GM12878 (cell line): ENCODE results near the gene OR4K1. TPM values are rescaled to one million over a fixed set of nuclear protein-coding genes. Genes with fewer than 3 reads are reported as not detected.

ENCODE experiments used
- ATAC-seq: fragments of 200-7000 bp; cut with Tn5 transposase; 3 replicates; pipeline ENCODE4 v1.9.1; 2020; ENCODE audit warnings: mild to moderate bottlenecking, moderate library complexity
- BruUV-seq: library from RNA; stranded (reverse); fragments of 400-500 nt; replicated peaks from 2 replicates; lab custom pipeline; 2021; lab: Mats Ljungman, UMichigan
- CTCF ChIA-PET: fragments of 300-600 bp; sonication (Branson Sonifier 250); formaldehyde crosslinking; extraction: SDS; loops from one replicate; lab custom pipeline; 2021; ENCODE audit warnings: inconsistent platforms; lab: Yijun Ruan, JAX
- POLR2A ChIA-PET: fragments of 350-600 bp; formaldehyde crosslinking; extraction: SDS; loops from one replicate; lab custom pipeline; 2021; ENCODE audit warnings: inconsistent platforms; lab: Charles Lee
- RAD21 ChIA-PET: fragments of 300-600 bp; sonication (Branson Sonifier 250); formaldehyde crosslinking; loops from one replicate; lab custom pipeline; 2023; ENCODE audit warnings: antibody characterized with exemption; ENCODE audit not compliant: unreplicated experiment; lab: Charles Lee
- SMC1A ChIA-PET: fragments of 300-600 bp; sonication (Branson Sonifier 250); formaldehyde crosslinking; loops from one replicate; lab custom pipeline; 2023; ENCODE audit not compliant: unreplicated experiment, uncharacterized antibody; lab: Charles Lee
- DNase-seq: peaks from one replicate; pipeline ENCODE4 v3.0.0-alpha.2; 2011; ENCODE audit warnings: low read depth, low spot score
- FAIRE-seq: peaks from 3 replicates; lab custom pipeline; 2011; peaks lifted over from hg19 to GRCh38; lab: Jason Lieb, UNC
- H2AFZ ChIP-seq: 2 replicates; pipeline ENCODE4 v1.6.0; 2011; ENCODE audit warnings: low read depth, low read length, control low read depth; ENCODE audit not compliant: control insufficient read depth
- H3K27ac ChIP-seq: 2 replicates; pipeline ENCODE4 v1.5.1; 2011; ENCODE audit warnings: control low read depth; ENCODE audit not compliant: control insufficient read depth, insufficient read depth
- H3K27me3 ChIP-seq, 2 experiments: replicated peaks in 1 of 2; 2 replicates each; pipeline versions ENCODE4 v1.6.0 to v1.6.1; 2011; ENCODE audit warnings: low read length in 1 of 2; ENCODE audit not compliant: control insufficient read depth in 2 of 2, insufficient read depth in 2 of 2
- H3K36me3 ChIP-seq, 2 experiments: 2 replicates each; pipeline ENCODE4 v1.5.1; 2011; ENCODE audit warnings: low read length in 1 of 2; ENCODE audit not compliant: control insufficient read depth in 2 of 2, insufficient read depth in 2 of 2
- H3K4me1 ChIP-seq: 2 replicates; pipeline ENCODE4 v1.6.1; 2011; ENCODE audit warnings: mild to moderate bottlenecking, low read length, moderate library complexity, mixed read lengths; ENCODE audit not compliant: control insufficient read depth, insufficient read depth
- H3K4me2 ChIP-seq: 2 replicates; pipeline ENCODE4 v1.6.0; 2011; ENCODE audit warnings: control low read depth; ENCODE audit not compliant: control insufficient read depth, insufficient read depth
- H3K4me3 ChIP-seq: fragments of 200-600 bp; sonication (generic); 2 replicates; pipeline ENCODE4 v1.5.1; 2016
- H3K79me2 ChIP-seq: 2 replicates; pipeline ENCODE4 v1.6.0; 2011; ENCODE audit warnings: low read length; ENCODE audit not compliant: control insufficient read depth, insufficient read depth
- H3K9ac ChIP-seq: 2 replicates; pipeline ENCODE4 v1.8.0; 2011; ENCODE audit warnings: low read length, control low read depth, mixed read lengths; ENCODE audit not compliant: control insufficient read depth, insufficient read depth
- H3K9me3 ChIP-seq: replicated peaks from 3 replicates; pipeline ENCODE4 v1.5.1; 2011; ENCODE audit warnings: mild to moderate bottlenecking, low read length; ENCODE audit not compliant: control insufficient read depth, insufficient read depth
- H4K20me1 ChIP-seq: 2 replicates; pipeline ENCODE4 v1.6.0; 2011; ENCODE audit not compliant: control insufficient read depth, insufficient read depth
- CHD2 ChIP-seq: IDR thresholded peaks from 2 replicates; pipeline ENCODE4 v1.6.1; 2011; ENCODE audit warnings: low read depth, low read length, improper control_type of control experiment, borderline replicate concordance
- CREM ChIP-seq: IDR thresholded peaks from 2 replicates; pipeline ENCODE4 v1.6.1; 2014; ENCODE audit warnings: antibody characterized with exemption, low read depth
- E2F4 ChIP-seq: IDR thresholded peaks from 2 replicates; pipeline ENCODE4 v1.6.1; 2012; ENCODE audit warnings: low read depth, low read length, improper control_type of control experiment
- HDGF ChIP-seq: fragments of 450-650 bp; IDR thresholded peaks from 2 replicates; pipeline ENCODE4 v1.6.1; 2016; ENCODE audit warnings: antibody characterized with exemption
- IKZF1 ChIP-seq: fragments of 450-650 bp; conservative IDR thresholded peaks from 2 replicates; pipeline ENCODE4 v1.6.1; 2017; ENCODE audit warnings: antibody characterized with exemption, mild to moderate bottlenecking
- MYB ChIP-seq: fragments of 150-350 bp; IDR thresholded peaks from 2 replicates; pipeline ENCODE4 v1.6.1; 2014; ENCODE audit warnings: mild to moderate bottlenecking, low read depth, low read length, borderline replicate concordance
- MYC ChIP-seq: IDR thresholded peaks from 2 replicates; pipeline ENCODE4 v1.6.1; 2011; ENCODE audit warnings: mild to moderate bottlenecking, low read length, moderate library complexity, inconsistent platforms; ENCODE audit not compliant: insufficient read depth, insufficient replicate concordance, insufficient read length, severe bottlenecking
- NR2C2 ChIP-seq: IDR thresholded peaks from 2 replicates; pipeline ENCODE4 v1.6.1; 2011; ENCODE audit warnings: borderline replicate concordance, low read depth; ENCODE audit not compliant: control insufficient read depth, insufficient read length
- NRF1 ChIP-seq: conservative IDR thresholded peaks from 2 replicates; pipeline ENCODE4 v1.6.1; 2011; ENCODE audit warnings: mild to moderate bottlenecking, low read depth, low read length, improper control_type of control experiment
- SMAD1 ChIP-seq: fragments of 450-650 bp; IDR thresholded peaks from 2 replicates; pipeline ENCODE4 v1.6.1; 2018; ENCODE audit warnings: mild to moderate bottlenecking, low read depth; ENCODE audit not compliant: partially characterized antibody
- SMAD5 ChIP-seq: IDR thresholded peaks from 2 replicates; pipeline ENCODE4 v1.6.1; 2016; ENCODE audit warnings: antibody characterized with exemption, low read depth
- SPI1 ChIP-seq: IDR thresholded peaks from 2 replicates; pipeline ENCODE4 v1.6.1; 2011; ENCODE audit warnings: low read depth, mild to moderate bottlenecking, low read length, moderate library complexity, borderline replicate concordance; ENCODE audit not compliant: insufficient read depth
- STAT3 ChIP-seq: IDR thresholded peaks from 2 replicates; pipeline ENCODE4 v1.6.1; 2011; ENCODE audit warnings: low read depth, low read length, improper control_type of control experiment
- ZNF592 ChIP-seq: fragments of 450-650 bp; IDR thresholded peaks from 2 replicates; pipeline ENCODE4 v1.6.1; 2017; ENCODE audit warnings: mild to moderate bottlenecking, moderate library complexity
- WGBS: methylation state at CpG from one replicate; pipeline ENCODE4 v1.1.6; 2016; ENCODE audit warnings: low lambda C conversion rate; ENCODE audit not compliant: insufficient replicate concordance, insufficient coverage; ENCODE audit errors: missing lambda C conversion rate; 5-methylcytosine and 5-hydroxymethylcytosine counted together
- in situ Hi-C: fragments of 300-500 bp; cut with MboI; formaldehyde crosslinking; loops from 9 replicates; pipeline ENCODE4 v1.14.3; 2018; ENCODE audit warnings: mixed read lengths
- intact Hi-C: fragments of 100-400 bp; cut with micrococcal nuclease; formaldehyde crosslinking; loops from one replicate; pipeline ENCODE4 v1.14.2; 2022; ENCODE audit not compliant: unreplicated experiment
- polyA plus RNA-seq, 11 experiments: library from polyadenylated mRNA; depleted of rRNA in 4 of 11; unstranded in 6 of 11; stranded (reverse) in 5 of 11; fragments of >200 nt; fragmentation: Nextera tagmentation in 4 of 11; fragmentation: Illumina TruSeq in 1 of 11; extraction: Ambion mirVana in 4 of 11; extraction: Trizol in 1 of 11; gene quantifications; 1 replicate in 1 of 11; 2 replicates in 10 of 11; pipeline versions ENCODE4 v1.2.1 to v1.2.3, GENCODE V29; 2011 to 2016; ENCODE audit warnings: inconsistent platforms in 2 of 11, missing spikeins in 2 of 11, low read depth in 1 of 11
- total RNA-seq, 4 experiments: library from RNA; depleted of rRNA in 3 of 4; stranded (reverse); fragments of >200 nt in 3 of 4; fragmentation: Illumina TruSeq in 1 of 4; extraction: Trizol in 1 of 4; gene quantifications; 2 replicates each; pipeline versions ENCODE4 v1.2.1 to v1.2.3, GENCODE V29; 2013 to 2021
- TF ChIP-seq, protein P1 (sequence below): fragments of 450-650 bp; IDR thresholded peaks from 2 replicates; pipeline ENCODE4 v1.6.1; 2016; ENCODE audit warnings: mild to moderate bottlenecking

The OR4K1 gene
- total and polyA plus RNA-seq, 10 of the 15 experiments (the other 5 are each of a cell fraction or from before 2014, with no cell fraction given) = not detected

GRCh38 chr14:19917955-19918518, 12.7 kb upstream of the OR4K1 start:
- intact Hi-C loops = no loop called here
- H3K4me2 ChIP-seq = no peak overlapping the region
- ChIA-PET CTCF (no interaction called here), SMC1A (no interaction called here), RAD21 (no interaction called here), POLR2A (no interaction called here)
- no peak for FAIRE-seq
- no peaks in the 10 kb centered on the region for H3K4me1 ChIP-seq
- H3K4me3 ChIP-seq = no peak overlapping the region
- no peak for TF ChIP-seq SMAD5
- TF ChIP-seq CREM = no peak
- TF ChIP-seq SMAD1 = no peak
- no peak for TF ChIP-seq SPI1
- no peak for TF ChIP-seq MYB
- TF ChIP-seq MYC = no peak
- TF ChIP-seq ZNF592 = no peak
- TF ChIP-seq NRF1 = no peak
- no peak for TF ChIP-seq CHD2
- no peak for TF ChIP-seq IKZF1
- TF ChIP-seq HDGF = no peak
- TF ChIP-seq, protein P1, sequence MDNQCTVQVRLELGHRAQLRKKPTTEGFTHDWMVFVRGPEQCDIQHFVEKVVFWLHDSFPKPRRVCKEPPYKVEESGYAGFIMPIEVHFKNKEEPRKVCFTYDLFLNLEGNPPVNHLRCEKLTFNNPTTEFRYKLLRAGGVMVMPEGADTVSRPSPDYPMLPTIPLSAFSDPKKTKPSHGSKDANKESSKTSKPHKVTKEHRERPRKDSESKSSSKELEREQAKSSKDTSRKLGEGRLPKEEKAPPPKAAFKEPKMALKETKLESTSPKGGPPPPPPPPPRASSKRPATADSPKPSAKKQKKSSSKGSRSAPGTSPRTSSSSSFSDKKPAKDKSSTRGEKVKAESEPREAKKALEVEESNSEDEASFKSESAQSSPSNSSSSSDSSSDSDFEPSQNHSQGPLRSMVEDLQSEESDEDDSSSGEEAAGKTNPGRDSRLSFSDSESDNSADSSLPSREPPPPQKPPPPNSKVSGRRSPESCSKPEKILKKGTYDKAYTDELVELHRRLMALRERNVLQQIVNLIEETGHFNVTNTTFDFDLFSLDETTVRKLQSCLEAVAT = no peak
- no peak for TF ChIP-seq STAT3
- TF ChIP-seq NR2C2 = no peak
- no peak for TF ChIP-seq E2F4
- H3K27ac ChIP-seq = no peak overlapping the region
- 17% methylated on average over 1 of the region's 1 CpG for WGBS
- no peak for ATAC-seq
- in situ Hi-C loops = no loop called here
- no peaks in the 10 kb centered on the region for H3K9me3 ChIP-seq
- no peaks in the 10 kb centered on the region for H3K27me3 ChIP-seq
- H4K20me1 ChIP-seq = no peaks in the 10 kb centered on the region
- H3K36me3 ChIP-seq = no peaks in the 10 kb centered on the region
- H3K9ac ChIP-seq = no peak overlapping the region
- H3K79me2 ChIP-seq = no peaks in the 10 kb centered on the region
- H2AFZ ChIP-seq = no peak overlapping the region
- DNase-seq = no peak
- no TSS peak for BruUV-seq
